IPS DF 19.7 (cell line): ENCODE data around the gene NRXN3.

Experiments
- DNase-seq: peaks from one replicate; pipeline ENCODE4 v3.0.0-alpha.2; 2013; ENCODE audit warnings: low read depth, low spot score

The NRXN3 gene

GRCh38 chr14:79465651-79466050 is 1295.5 kb downstream of the NRXN3 start:
- no peak for DNase-seq

DNA sequence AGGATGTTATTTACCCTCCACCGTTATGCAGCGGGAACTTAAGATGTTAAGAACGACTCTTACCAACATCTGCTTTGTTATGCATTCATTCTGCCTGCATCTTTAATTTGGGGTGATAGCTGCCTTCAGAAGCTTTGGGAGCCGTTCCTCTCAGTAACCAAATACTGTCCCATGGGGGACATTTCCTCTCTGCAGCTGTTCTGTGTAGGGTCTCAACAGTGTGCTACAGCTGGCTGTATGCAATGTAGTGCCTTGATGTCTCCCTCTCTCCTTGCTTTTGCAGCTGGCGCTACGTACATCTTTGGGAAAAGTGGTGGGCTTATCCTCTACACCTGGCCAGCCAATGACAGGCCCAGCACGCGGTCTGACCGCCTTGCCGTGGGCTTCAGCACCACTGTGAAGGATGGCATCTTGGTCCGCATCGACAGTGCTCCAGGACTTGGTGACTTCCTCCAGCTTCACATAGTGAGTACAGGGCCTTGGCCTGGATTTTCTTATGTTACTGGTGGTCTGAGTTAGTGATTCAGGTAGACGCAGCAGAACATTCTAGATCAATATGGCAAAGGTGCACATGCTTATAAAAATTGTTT is 1296.9 kb downstream of the NRXN3 start:
- no peak for DNase-seq

DNA sequence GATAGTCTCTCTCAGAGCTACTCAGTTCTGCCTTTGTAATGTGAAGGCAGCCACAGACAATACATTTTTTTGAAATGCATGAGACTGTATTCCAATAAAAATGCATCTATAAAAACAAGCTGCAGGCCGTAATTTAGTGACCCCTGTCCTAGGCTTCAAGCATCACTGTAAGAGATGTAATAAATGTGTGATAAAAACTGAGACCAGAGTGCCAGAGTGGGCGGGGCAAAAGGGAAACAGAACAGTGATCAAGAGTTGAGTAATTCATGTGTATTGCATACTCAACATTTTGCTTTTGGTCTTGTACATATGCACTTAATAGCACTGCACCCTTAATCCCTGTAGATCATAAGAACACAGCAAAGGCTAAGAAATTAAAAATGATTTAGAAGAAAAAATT is 1297.7 kb downstream of the NRXN3 start:
- no peak for DNase-seq

GRCh38 chr14:79468486-79468885 is 1298.3 kb downstream of the NRXN3 start:
- DNase-seq, result no peak

DNA sequence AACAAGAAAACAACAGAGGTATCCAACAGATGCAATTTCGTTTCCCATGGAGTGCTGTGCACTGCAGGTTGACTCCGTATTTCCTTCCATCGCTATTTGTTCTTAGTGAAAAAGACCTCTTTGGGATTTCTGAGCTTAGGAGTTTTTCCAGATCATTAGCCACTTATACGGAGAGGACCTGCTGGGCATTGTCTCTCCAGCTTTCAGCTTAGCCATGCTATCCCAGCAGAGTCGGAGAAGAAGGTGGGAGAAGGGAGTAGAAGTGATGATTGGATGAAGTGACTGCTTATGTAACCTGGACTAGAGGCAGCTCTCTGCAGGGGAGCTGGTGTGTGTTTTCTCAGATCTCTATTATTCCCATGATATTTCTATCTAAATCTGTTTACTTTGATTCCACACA is 1303.5 kb downstream of the NRXN3 start:
- no peak for DNase-seq

DNA sequence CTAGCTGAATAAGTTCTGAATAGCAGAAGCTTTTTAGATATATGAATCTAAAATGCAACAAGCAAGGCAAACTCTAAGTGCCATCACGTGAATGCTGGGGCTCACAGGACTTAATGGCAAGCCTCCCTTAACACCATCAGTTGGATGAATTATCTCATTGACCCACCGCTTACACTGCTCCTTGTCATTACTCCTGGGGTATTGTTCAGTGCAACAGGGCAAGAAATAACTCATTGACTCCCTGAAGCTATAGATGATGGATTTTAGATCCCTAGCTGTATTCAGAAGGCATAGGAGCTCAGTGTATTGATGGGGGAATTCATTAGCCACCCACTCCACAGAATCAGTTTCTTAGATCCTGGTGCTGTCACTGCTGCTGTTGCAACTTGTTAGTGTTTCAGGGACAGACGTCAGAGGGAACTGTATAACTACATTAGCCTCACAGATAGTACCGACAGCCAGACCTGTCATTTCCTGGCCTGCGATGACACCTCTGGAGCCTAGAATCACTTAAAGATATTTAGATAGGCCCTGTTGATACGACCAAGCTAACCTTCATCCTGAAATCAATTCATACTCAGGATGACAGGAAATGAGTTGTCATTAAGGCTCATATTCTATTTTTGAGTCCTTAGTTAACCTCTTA is 1305.8 kb downstream of the NRXN3 start:
- no peak for DNase-seq

GRCh38 chr14:79476552-79476951 is 1306.4 kb downstream of the NRXN3 start:
- no peak for DNase-seq

- no peak for DNase-seq
Measured at GRCh38 chr14:79480212-79480611, 1310.0 kb downstream of the NRXN3 start.

GRCh38 chr14:79482825-79483224 is 1312.7 kb downstream of the NRXN3 start:
- DNase-seq, result no peak

- peak; percentile 52 for DNase-seq
Measured at GRCh38 chr14:79483477-79484388, 1313.6 kb downstream of the NRXN3 start.

- DNase-seq, result no peak
Measured at GRCh38 chr14:79487632-79488031, 1317.5 kb downstream of the NRXN3 start.

GRCh38 chr14:79491161-79491560 is 1321.0 kb downstream of the NRXN3 start:
- no peak for DNase-seq

DNA sequence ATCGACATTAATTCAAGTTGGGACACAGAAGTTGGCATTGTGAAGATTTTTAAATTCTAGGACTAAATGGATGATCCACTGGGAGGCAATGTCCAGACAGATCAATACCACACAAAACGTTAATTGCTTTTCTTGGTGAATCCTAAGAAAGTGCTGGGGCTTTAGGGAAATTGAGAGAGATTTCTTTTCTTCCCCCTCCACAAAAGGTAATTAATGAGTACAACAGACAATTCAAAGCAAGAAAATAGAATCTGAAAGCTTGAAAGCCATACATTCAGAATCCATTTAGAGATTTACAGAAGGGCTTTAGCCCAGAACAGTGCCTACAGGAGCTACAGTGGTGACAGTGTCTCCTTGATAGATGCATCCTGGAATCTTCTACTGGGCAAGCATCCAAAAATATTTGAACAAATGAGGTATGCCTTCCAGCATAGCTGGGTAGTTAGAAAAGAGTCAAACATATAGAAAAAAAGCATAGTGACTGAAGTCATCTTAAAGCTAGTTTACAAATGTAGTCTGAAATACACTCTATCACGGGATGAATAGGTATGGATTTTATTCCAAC is 1323.0 kb downstream of the NRXN3 start:
- DNase-seq, result no peak

DNA sequence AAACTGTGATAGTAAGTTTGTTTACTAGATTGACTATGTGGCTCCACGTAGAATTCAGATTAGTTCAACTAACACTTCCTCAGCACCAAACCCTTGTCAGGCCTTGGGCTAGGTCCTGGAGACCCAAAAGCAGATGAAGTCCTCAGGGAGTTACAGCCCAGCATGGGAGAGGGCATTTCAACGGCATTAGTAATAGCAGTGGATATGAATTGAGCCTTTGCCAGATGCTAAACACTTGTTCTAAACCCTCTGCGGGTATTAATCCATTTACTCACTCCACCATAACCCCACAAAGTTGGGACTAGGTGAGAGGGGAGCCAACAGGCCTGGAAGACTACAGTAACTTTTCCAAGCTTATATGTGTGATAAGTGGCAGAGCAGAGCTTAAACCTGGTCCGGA is 1326.5 kb downstream of the NRXN3 start:
- DNase-seq, result no peak

DNA sequence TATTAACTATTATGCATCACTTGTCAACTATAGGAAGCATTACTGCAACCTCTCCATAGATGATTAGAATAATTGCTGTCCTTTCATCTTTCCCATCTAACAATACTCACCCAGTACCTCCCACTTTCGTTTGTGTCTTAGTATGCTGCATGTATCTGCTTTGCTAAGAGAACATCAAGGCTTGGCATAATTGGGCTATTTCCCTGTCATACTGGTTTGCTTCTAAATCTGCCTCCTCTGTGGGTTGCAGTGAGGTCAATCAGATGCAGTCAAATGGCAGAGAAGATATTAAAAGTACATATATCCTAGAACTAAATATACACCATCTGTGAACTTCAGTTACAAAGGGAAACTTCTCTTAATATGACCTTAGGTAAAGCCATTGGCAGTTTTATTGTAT is 1330.3 kb downstream of the NRXN3 start:
- DNase-seq, result no peak

- no peak for DNase-seq
Measured at GRCh38 chr14:79502136-79502750, 1332.1 kb downstream of the NRXN3 start.

GRCh38 chr14:79502751-79503148 is 1332.6 kb downstream of the NRXN3 start:
- DNase-seq, result no peak

DNA sequence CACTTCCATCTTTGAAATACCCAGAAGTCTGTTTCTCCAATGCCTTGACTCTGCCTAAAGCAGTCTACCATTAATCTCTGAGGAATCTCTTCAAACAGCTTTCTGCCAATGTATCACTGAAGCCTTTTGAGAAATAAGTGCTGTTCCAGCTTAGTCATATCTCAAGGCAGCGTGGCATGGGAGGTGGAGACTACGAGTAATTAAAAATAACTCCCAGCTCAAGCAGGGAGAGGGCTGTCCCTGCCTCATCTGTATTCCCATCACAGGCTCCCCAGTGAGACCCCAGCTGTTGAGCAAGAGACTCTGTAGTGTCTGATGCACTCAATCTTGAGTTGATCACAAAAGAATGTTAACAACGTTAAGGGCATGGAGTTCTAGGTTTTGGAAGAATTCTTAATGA is 1340.5 kb downstream of the NRXN3 start:
- no peak for DNase-seq

GRCh38 chr14:79511146-79511545 is 1341.0 kb downstream of the NRXN3 start:
- DNase-seq, result no peak

GRCh38 chr14:79513446-79513845 is 1343.3 kb downstream of the NRXN3 start:
- no peak for DNase-seq

GRCh38 chr14:79514700-79515099 is 1344.5 kb downstream of the NRXN3 start:
- DNase-seq, result no peak

- no peak for DNase-seq
Measured at GRCh38 chr14:79515158-79515557, 1345.0 kb downstream of the NRXN3 start.
